Neural crest cell (in vitro differentiated cells): Measurements from ENCODE around the gene PKP2. TPM values are rescaled to one million over a fixed set of nuclear protein-coding genes. Genes with fewer than 3 reads are reported as not detected.

Experiments
- DNase-seq: peaks from one replicate; pipeline ENCODE4 v3.0.0; 2021; ENCODE audit warnings: low read depth, mixed read lengths, low spot score
- H3K27ac Mint-ChIP-seq: one replicate; pipeline ENCODE4 v1.8.0; 2021; ENCODE audit warnings: mild to moderate bottlenecking, mixed read lengths; ENCODE audit not compliant: unreplicated experiment
- H3K27me3 Mint-ChIP-seq: 2 replicates; pipeline ENCODE4 v1.8.0; 2021; ENCODE audit warnings: low read depth, mild to moderate bottlenecking, mixed read lengths
- H3K36me3 Mint-ChIP-seq: 2 replicates; pipeline ENCODE4 v1.8.0; 2021; ENCODE audit warnings: low read depth, mild to moderate bottlenecking, mixed read lengths
- H3K4me1 Mint-ChIP-seq: 2 replicates; pipeline ENCODE4 v1.8.0; 2021; ENCODE audit warnings: mixed read lengths
- H3K4me3 Mint-ChIP-seq: one replicate; pipeline ENCODE4 v1.8.0; 2021; ENCODE audit warnings: mild to moderate bottlenecking, mixed read lengths
- H3K9me3 Mint-ChIP-seq: 2 replicates; pipeline ENCODE4 v1.8.0; 2021; ENCODE audit warnings: mixed read lengths
- total RNA-seq: library from RNA; stranded (reverse); gene quantifications from 2 replicates; pipeline ENCODE4 v1.2.1, GENCODE V29; 2021
- TF ChIP-seq, protein P1 (sequence below): fragments of 200-600 bp; sonication (generic); conservative IDR thresholded peaks from 2 replicates; pipeline ENCODE4 v1.5.0; 2021; ENCODE audit warnings: antibody characterized with exemption, mild to moderate bottlenecking

PKP2 gene
- total RNA-seq, 1 donor from 2014 or later = 3.6 TPM

DNA sequence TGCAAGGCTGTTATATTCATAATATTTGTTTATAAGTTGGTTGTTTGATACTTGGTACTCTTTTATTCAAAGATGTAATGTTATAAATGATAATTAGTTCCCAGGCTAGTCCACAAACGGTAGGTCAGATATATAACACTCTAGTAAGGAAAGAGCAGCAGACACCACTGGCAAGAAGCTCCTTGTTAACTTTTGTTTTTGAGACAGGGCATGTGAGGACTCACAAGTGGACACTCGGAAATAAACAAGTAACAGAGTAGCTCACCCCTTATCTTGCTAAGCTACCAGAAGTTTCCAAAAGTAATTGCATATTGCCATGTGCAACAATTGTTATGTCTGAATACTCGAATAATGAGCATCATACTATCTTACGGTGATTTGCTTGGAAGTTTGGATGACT lies 102.3 kb downstream of the PKP2 start:
- Mint-ChIP-seq H3K27ac (no peak overlapping the region), H3K36me3 (no peaks in the 10 kb centered on the region), H3K9me3 (no peaks in the 10 kb centered on the region), H3K4me1 (no peaks in the 10 kb centered on the region), H3K4me3 (no peak overlapping the region), H3K27me3 (no peaks in the 10 kb centered on the region)
- TF ChIP-seq, protein P1, sequence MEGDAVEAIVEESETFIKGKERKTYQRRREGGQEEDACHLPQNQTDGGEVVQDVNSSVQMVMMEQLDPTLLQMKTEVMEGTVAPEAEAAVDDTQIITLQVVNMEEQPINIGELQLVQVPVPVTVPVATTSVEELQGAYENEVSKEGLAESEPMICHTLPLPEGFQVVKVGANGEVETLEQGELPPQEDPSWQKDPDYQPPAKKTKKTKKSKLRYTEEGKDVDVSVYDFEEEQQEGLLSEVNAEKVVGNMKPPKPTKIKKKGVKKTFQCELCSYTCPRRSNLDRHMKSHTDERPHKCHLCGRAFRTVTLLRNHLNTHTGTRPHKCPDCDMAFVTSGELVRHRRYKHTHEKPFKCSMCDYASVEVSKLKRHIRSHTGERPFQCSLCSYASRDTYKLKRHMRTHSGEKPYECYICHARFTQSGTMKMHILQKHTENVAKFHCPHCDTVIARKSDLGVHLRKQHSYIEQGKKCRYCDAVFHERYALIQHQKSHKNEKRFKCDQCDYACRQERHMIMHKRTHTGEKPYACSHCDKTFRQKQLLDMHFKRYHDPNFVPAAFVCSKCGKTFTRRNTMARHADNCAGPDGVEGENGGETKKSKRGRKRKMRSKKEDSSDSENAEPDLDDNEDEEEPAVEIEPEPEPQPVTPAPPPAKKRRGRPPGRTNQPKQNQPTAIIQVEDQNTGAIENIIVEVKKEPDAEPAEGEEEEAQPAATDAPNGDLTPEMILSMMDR = no peak
- DNase-seq = no peak

- DNase-seq = no peak
- Mint-ChIP-seq H3K27ac (no peak overlapping the region), H3K36me3 (no peaks in the 10 kb centered on the region), H3K4me3 (no peak overlapping the region), H3K9me3 (no peaks in the 10 kb centered on the region), H3K4me1 (peaks cover 8% of the 10 kb centered on the region), H3K27me3 (no peaks in the 10 kb centered on the region)
- TF ChIP-seq, protein P1 = no peak
These were observed 106.7 kb downstream of the PKP2 start for GRCh38 chr12:32789916-32790315.

- no peak overlapping the region for H3K4me3 Mint-ChIP-seq
- DNase-seq = no peak
- H3K27ac Mint-ChIP-seq = no peak overlapping the region
- H3K9me3 Mint-ChIP-seq = no peaks in the 10 kb centered on the region
- no peaks in the 10 kb centered on the region for H3K27me3 Mint-ChIP-seq
- TF ChIP-seq, protein P1 = no peak
- H3K4me1 Mint-ChIP-seq = peaks cover 8% of the 10 kb centered on the region
- no peaks in the 10 kb centered on the region for H3K36me3 Mint-ChIP-seq
These were observed 107.1 kb downstream of the PKP2 start for GRCh38 chr12:32789446-32789845.

DNA sequence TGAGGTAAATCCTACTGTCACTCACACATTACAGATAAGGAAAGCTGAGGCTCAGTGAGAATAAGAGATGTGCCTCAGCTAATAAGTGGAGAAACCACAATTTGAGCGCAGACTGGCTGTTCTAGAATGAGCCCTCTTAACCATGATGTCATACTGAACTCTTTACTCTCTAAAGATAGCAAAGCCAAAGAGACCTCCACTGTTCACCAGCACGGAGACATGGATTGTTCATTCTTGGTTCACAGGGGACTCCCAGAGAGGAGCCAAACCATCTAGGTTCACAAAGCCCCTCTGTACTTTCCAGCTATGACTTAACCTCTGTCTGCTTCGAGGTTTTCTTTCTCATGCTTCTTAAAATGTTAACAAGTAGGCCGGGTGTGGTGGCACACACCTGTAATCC lies 108.2 kb downstream of the PKP2 start:
- TF ChIP-seq, protein P1 = no peak
- Mint-ChIP-seq H3K27ac (no peak overlapping the region), H3K4me3 (no peak overlapping the region)

GRCh38 chr12:32785557-32785956 lies 111.0 kb downstream of the PKP2 start:
- H3K4me1 Mint-ChIP-seq = peaks cover 8% of the 10 kb centered on the region
- no peaks in the 10 kb centered on the region for H3K27me3 Mint-ChIP-seq
- DNase-seq = no peak
- H3K27ac Mint-ChIP-seq = no peak overlapping the region
- H3K36me3 Mint-ChIP-seq = no peaks in the 10 kb centered on the region
- TF ChIP-seq, protein P1 = no peak
- H3K4me3 Mint-ChIP-seq = no peak overlapping the region
- no peaks in the 10 kb centered on the region for H3K9me3 Mint-ChIP-seq

More for the DNA sequence above, 108.2 kb downstream of the PKP2 start:
- Mint-ChIP-seq H3K9me3 (no peaks in the 10 kb centered on the region), H3K4me1 (peaks cover 8% of the 10 kb centered on the region), H3K36me3 (no peaks in the 10 kb centered on the region), H3K27me3 (no peaks in the 10 kb centered on the region)
- no peak for DNase-seq

DNA sequence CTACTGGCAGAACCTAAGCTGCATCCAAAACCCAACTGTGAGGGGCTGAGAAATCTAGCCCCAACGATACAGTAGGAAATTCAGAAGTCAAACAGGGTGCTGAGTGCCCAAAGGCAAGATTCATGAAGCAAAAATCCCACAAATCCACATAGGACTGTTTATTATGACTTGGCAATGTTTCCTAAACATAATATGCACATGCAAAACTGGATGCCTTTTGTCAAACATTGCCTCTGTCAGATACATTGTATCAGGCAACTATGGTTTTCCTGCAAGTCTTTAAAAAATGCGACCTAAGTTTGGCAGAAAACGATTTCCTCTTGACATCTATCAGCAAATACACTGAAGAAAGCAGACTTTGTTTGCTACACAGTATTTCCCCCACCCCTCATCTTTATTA lies 113.5 kb downstream of the PKP2 start:
- DNase-seq = no peak
- no peak overlapping the region for H3K4me3 Mint-ChIP-seq
- H3K36me3 Mint-ChIP-seq = no peaks in the 10 kb centered on the region
- no peak overlapping the region for H3K27ac Mint-ChIP-seq
- TF ChIP-seq, protein P1 = no peak
- peaks cover 8% of the 10 kb centered on the region for H3K4me1 Mint-ChIP-seq
- no peaks in the 10 kb centered on the region for H3K9me3 Mint-ChIP-seq
- H3K27me3 Mint-ChIP-seq = peaks cover 11% of the 10 kb centered on the region
